ENCODE data around the gene RNFT2. TPM values are rescaled to one million over a fixed set of nuclear protein-coding genes. Genes with fewer than 3 reads are reported as not detected.

Gene RNFT2
- total RNA-seq, 1 experiment from 2014 or later = 29.5 TPM

DNA sequence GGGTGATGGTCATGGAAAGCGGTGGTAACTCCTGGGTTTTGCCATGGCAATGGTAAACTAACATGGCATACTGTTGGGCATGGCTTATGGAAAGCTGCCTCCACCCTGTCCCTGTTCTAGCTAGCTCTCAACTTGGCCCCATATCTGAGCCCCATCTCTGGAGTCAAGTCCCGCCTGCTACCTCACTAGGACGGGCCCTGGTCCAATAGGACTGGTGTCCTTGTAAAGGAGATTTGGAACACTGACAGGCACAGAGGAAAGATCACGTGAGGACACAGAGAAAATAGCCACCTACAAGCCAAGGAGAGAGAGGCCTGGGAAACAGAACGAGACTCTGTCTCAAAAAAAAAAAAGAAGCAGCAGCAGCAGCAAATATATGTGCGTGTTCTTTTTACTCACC is 59.8 kb downstream of the RNFT2 start:
- no CpG with 5 or more reads among the region's 6 CpGs for WGBS (ENCODE audit: extremely low coverage, insufficient read length, low lambda C conversion rate)
- H3K4me1 Mint-ChIP-seq = no peaks in the 10 kb centered on the region

More for the DNA sequence above, 59.8 kb downstream of the RNFT2 start:
- Histone ChIP-seq H4K91ac (ENCODE audit: insufficient read length, low read depth, low read length) (no peak overlapping the region), H3K4ac (ENCODE audit: low read depth, low read length) (no peak overlapping the region), H4K20me1 (ENCODE audit: control insufficient read depth, insufficient read depth, insufficient read length) (no peaks in the 10 kb centered on the region), H2BK120ac (ENCODE audit: low read depth, low read length, poor library complexity, severe bottlenecking) (no peak overlapping the region), H3K18ac (ENCODE audit: insufficient read length, low read depth, low read length) (no peak overlapping the region), H2BK5ac (ENCODE audit: insufficient read length, low read length) (no peak overlapping the region), H3K23me2 (ENCODE audit: insufficient read length, low read depth, low read length, poor library complexity, severe bottlenecking) (no peaks in the 10 kb centered on the region), H3K9ac (ENCODE audit: extremely low read depth, insufficient read length, low read length) (no peak overlapping the region), H4K8ac (replicated peaks; ENCODE audit: insufficient read length, low read depth, low read length) (no peak overlapping the region), H2BK15ac (ENCODE audit: low read depth, low read length) (no peak overlapping the region), H4K5ac (ENCODE audit: insufficient read length, low read depth, low read length) (peak overlapping the region; percentile 63), H3K4me2 (ENCODE audit: insufficient read depth, insufficient read length, low read length) (no peak overlapping the region), H2AK5ac (ENCODE audit: insufficient read length, low read length) (no peak overlapping the region), H3T11ph (ENCODE audit: low read length) (no peak overlapping the region), H3K56ac (ENCODE audit: insufficient read length, low read depth, low read length) (no peak overlapping the region), H3K27ac (ENCODE audit: insufficient read length, low read depth, low read length) (no peak overlapping the region), H3K23ac (ENCODE audit: insufficient read length, low read depth, low read length) (no peak overlapping the region), H2AFZ (ENCODE audit: low read length) (no peak overlapping the region), H3K79me2 (ENCODE audit: insufficient read depth, low read length) (no peaks in the 10 kb centered on the region), H3K14ac (ENCODE audit: insufficient read depth, low read length) (no peak overlapping the region), H3K4me1 (ENCODE audit: insufficient read depth, low read length) (no peaks in the 10 kb centered on the region), H3K9me3 (ENCODE audit: control insufficient read depth, low read depth, low read length) (no peaks in the 10 kb centered on the region), H3K79me1 (ENCODE audit: insufficient read depth, low read depth, low read length, poor library complexity, severe bottlenecking) (no peaks in the 10 kb centered on the region), H3K27me3 (ENCODE audit: insufficient read depth, low read length) (no peaks in the 10 kb centered on the region), H2BK12ac (ENCODE audit: insufficient read length, low read depth, low read length) (no peak overlapping the region), H2BK20ac (ENCODE audit: low read depth, low read length, poor library complexity, severe bottlenecking) (no peak overlapping the region)
- peaks cover 27 to 37% (median 33%) of the 10 kb centered on the region in 3 experiments for H3K36me3 Mint-ChIP-seq (ENCODE audit: insufficient read depth in 1 of 3, low read depth in 3 of 3)
- TF ChIP-seq, protein P1, sequence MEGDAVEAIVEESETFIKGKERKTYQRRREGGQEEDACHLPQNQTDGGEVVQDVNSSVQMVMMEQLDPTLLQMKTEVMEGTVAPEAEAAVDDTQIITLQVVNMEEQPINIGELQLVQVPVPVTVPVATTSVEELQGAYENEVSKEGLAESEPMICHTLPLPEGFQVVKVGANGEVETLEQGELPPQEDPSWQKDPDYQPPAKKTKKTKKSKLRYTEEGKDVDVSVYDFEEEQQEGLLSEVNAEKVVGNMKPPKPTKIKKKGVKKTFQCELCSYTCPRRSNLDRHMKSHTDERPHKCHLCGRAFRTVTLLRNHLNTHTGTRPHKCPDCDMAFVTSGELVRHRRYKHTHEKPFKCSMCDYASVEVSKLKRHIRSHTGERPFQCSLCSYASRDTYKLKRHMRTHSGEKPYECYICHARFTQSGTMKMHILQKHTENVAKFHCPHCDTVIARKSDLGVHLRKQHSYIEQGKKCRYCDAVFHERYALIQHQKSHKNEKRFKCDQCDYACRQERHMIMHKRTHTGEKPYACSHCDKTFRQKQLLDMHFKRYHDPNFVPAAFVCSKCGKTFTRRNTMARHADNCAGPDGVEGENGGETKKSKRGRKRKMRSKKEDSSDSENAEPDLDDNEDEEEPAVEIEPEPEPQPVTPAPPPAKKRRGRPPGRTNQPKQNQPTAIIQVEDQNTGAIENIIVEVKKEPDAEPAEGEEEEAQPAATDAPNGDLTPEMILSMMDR (conservative IDR thresholded peaks at IDR 0.05) = no peak
- H3K27ac Mint-ChIP-seq = no peak overlapping the region
- H3K27me3 Mint-ChIP-seq (ENCODE audit: low read depth) = no peaks in the 10 kb centered on the region
- DNase-seq = no peak
- peaks cover 3 to 7% of the 10 kb centered on the region in 2 experiments; a peak in 2 of 5 replicates for H3K9me3 Mint-ChIP-seq
- H3K4me3 Mint-ChIP-seq = no peak overlapping the region

Data from H9 (cell line).